ENCODE results near the gene OLIG1.

DNA sequence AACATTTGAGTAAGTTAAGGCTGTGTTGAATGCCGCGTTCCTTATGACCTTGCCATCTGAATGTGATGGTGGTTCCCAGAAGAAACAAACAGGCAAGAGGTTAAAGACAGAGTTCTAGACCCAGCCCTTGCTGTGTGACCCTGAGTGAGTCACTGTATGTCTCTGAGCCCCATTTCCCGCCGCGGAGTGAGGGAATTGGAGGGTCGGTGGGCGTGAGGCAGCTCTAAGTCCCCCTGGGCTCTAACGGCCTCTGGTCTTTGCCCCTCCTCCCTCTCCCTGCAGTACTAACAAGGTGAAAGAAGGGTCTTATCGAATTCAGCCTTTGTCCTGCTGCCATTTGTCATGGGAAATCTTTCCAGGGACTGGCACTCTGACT is 40.4 kb downstream of the OLIG1 start:
- no peak for TF ChIP-seq CREB1 (IDR thresholded peaks at IDR 0.05; ENCODE audit: low read depth)
- TF ChIP-seq MYC (IDR thresholded peaks at IDR 0.05; ENCODE audit: insufficient read depth, insufficient read length, insufficient replicate concordance, low read length, severe bottlenecking) = no peak
- TF ChIP-seq, protein P1, sequence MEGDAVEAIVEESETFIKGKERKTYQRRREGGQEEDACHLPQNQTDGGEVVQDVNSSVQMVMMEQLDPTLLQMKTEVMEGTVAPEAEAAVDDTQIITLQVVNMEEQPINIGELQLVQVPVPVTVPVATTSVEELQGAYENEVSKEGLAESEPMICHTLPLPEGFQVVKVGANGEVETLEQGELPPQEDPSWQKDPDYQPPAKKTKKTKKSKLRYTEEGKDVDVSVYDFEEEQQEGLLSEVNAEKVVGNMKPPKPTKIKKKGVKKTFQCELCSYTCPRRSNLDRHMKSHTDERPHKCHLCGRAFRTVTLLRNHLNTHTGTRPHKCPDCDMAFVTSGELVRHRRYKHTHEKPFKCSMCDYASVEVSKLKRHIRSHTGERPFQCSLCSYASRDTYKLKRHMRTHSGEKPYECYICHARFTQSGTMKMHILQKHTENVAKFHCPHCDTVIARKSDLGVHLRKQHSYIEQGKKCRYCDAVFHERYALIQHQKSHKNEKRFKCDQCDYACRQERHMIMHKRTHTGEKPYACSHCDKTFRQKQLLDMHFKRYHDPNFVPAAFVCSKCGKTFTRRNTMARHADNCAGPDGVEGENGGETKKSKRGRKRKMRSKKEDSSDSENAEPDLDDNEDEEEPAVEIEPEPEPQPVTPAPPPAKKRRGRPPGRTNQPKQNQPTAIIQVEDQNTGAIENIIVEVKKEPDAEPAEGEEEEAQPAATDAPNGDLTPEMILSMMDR (IDR thresholded peaks at IDR 0.05 in 2 of 3, conservative IDR thresholded peaks at IDR 0.05 in 1 of 3; ENCODE audit: control insufficient read depth in 2 of 3, extremely low read depth in 1 of 3, insufficient read depth in 1 of 3, low read depth in 3 of 3, low read length in 3 of 3) = no peak
- TF ChIP-seq EZH2 (IDR thresholded peaks at IDR 0.05; ENCODE audit: borderline replicate concordance, control insufficient read depth, low read depth, low read length) = no peak
- TF ChIP-seq, protein P2, sequence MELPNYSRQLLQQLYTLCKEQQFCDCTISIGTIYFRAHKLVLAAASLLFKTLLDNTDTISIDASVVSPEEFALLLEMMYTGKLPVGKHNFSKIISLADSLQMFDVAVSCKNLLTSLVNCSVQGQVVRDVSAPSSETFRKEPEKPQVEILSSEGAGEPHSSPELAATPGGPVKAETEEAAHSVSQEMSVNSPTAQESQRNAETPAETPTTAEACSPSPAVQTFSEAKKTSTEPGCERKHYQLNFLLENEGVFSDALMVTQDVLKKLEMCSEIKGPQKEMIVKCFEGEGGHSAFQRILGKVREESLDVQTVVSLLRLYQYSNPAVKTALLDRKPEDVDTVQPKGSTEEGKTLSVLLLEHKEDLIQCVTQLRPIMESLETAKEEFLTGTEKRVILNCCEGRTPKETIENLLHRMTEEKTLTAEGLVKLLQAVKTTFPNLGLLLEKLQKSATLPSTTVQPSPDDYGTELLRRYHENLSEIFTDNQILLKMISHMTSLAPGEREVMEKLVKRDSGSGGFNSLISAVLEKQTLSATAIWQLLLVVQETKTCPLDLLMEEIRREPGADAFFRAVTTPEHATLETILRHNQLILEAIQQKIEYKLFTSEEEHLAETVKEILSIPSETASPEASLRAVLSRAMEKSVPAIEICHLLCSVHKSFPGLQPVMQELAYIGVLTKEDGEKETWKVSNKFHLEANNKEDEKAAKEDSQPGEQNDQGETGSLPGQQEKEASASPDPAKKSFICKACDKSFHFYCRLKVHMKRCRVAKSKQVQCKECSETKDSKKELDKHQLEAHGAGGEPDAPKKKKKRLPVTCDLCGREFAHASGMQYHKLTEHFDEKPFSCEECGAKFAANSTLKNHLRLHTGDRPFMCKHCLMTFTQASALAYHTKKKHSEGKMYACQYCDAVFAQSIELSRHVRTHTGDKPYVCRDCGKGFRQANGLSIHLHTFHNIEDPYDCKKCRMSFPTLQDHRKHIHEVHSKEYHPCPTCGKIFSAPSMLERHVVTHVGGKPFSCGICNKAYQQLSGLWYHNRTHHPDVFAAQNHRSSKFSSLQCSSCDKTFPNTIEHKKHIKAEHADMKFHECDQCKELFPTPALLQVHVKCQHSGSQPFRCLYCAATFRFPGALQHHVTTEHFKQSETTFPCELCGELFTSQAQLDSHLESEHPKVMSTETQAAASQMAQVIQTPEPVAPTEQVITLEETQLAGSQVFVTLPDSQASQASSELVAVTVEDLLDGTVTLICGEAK (IDR thresholded peaks at IDR 0.05; ENCODE audit: borderline replicate concordance) = no peak
- TF ChIP-seq, protein P3, sequence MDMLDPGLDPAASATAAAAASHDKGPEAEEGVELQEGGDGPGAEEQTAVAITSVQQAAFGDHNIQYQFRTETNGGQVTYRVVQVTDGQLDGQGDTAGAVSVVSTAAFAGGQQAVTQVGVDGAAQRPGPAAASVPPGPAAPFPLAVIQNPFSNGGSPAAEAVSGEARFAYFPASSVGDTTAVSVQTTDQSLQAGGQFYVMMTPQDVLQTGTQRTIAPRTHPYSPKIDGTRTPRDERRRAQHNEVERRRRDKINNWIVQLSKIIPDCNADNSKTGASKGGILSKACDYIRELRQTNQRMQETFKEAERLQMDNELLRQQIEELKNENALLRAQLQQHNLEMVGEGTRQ (IDR thresholded peaks at IDR 0.05; ENCODE audit: borderline replicate concordance, low read depth, low read length) = no peak
- TF ChIP-seq SMARCA5 (IDR thresholded peaks at IDR 0.05) = no peak
- no peak for TF ChIP-seq EP300 (IDR thresholded peaks at IDR 0.05; ENCODE audit: borderline replicate concordance in 1 of 2, control insufficient read depth in 1 of 2, low read depth in 2 of 2, low read length in 2 of 2)
- TF ChIP-seq SRF (IDR thresholded peaks at IDR 0.05; ENCODE audit: low read depth in 2 of 2, low read length in 2 of 2) = no peak
- no peak for TF ChIP-seq BHLHE40 (IDR thresholded peaks at IDR 0.05; ENCODE audit: borderline replicate concordance in 1 of 2, low read depth in 2 of 2, low read length in 1 of 2)
